Measurements from ENCODE around the gene CIRBP. TPM values are rescaled to one million over a fixed set of nuclear protein-coding genes. Genes with fewer than 3 reads are reported as not detected.

The CIRBP gene
- polyA plus RNA-seq, 1 of the 3 experiments (the other 2 are of a cell fraction), result 762 TPM

DNA sequence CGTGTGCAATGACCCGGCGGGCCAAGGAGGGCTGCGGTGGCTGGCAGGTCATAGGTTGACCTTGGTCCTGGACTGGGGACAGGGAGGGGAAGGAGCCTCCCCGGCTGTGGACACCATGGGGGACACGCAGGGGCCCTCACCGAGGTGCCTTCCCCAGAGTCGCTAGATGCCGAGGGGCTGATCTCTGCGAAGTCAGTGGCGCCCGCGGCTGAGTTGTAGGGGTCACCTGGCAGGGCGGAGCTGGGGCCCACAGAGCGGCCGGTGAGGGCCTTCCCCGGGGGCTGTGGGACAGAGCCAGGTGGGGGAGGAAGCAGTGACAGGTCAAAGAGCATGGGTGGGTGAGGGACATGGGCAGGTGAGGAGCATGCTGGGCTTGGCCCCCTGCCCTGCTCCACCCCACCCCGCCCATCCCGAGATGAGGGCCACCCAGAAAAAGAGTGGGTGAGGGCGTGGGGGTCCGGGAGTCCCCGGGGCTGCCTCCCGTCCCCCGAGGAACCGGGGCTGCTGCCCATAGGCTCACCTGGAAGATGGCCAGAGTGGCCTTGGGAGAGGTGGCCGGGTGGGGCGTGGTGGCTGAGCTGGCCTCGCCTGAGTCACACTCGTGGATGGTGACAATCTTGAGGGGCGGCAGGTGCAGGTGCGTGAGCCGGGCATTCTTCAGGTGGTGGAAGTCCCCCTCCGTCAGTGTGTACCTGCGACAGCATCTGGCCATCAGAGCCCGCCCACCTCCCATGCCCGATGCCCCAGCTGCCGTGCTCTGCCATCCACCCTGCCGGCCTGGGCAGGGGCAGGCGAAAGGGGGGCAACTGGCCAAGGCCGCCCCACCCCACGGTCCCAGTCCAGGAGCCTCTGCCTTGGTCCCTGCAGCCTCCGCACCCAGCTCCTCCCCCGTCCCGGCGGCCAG, 34.8 kb upstream of the CIRBP start:
- Histone ChIP-seq H3K27me3 (ENCODE audit: insufficient read depth) (no peaks in the 10 kb centered on the region), H3K4me1 (ENCODE audit: control insufficient read depth in 1 of 2, insufficient read depth in 2 of 2, low read depth in 1 of 2, low read length in 1 of 2) (peaks cover 0 to 17% of the 10 kb centered on the region in 2 experiments; a peak in 1 of 4 replicates), H3F3A (replicated peaks; ENCODE audit: insufficient read depth) (peaks cover 26% of the 10 kb centered on the region), H3K79me2 (ENCODE audit: insufficient read depth) (peaks cover 11% of the 10 kb centered on the region; the same call in 1 of the 2 replicates), H3K9ac (no peak overlapping the region), H4K20me1 (ENCODE audit: insufficient read depth) (peaks cover 24% of the 10 kb centered on the region), H3K4me2 (no peak overlapping the region), H3K36me3 (replicated peaks in 1 of 2; ENCODE audit: control insufficient read depth in 1 of 2, insufficient read depth in 2 of 2, low read length in 1 of 2) (peaks cover 0 to 41% of the 10 kb centered on the region in 2 experiments), H3K27ac (ENCODE audit: low read depth in 2 of 2, low read length in 1 of 2) (no peak overlapping the region), H2AFZ (ENCODE audit: low read depth) (no peak overlapping the region), H3K9me2 (no peaks in the 10 kb centered on the region), H3K4me3 (ENCODE audit: low read depth in 2 of 2, low read length in 1 of 2) (no peak overlapping the region), H3K9me3 (no peaks in the 10 kb centered on the region)
- TF ChIP-seq SIN3A (IDR thresholded peaks at IDR 0.05; ENCODE audit: borderline replicate concordance, low read depth, low read length), result no peak
- no peak for TF ChIP-seq GATA2 (CRISPR knock-in tag; IDR thresholded peaks at IDR 0.05)
- TF ChIP-seq, protein P1, sequence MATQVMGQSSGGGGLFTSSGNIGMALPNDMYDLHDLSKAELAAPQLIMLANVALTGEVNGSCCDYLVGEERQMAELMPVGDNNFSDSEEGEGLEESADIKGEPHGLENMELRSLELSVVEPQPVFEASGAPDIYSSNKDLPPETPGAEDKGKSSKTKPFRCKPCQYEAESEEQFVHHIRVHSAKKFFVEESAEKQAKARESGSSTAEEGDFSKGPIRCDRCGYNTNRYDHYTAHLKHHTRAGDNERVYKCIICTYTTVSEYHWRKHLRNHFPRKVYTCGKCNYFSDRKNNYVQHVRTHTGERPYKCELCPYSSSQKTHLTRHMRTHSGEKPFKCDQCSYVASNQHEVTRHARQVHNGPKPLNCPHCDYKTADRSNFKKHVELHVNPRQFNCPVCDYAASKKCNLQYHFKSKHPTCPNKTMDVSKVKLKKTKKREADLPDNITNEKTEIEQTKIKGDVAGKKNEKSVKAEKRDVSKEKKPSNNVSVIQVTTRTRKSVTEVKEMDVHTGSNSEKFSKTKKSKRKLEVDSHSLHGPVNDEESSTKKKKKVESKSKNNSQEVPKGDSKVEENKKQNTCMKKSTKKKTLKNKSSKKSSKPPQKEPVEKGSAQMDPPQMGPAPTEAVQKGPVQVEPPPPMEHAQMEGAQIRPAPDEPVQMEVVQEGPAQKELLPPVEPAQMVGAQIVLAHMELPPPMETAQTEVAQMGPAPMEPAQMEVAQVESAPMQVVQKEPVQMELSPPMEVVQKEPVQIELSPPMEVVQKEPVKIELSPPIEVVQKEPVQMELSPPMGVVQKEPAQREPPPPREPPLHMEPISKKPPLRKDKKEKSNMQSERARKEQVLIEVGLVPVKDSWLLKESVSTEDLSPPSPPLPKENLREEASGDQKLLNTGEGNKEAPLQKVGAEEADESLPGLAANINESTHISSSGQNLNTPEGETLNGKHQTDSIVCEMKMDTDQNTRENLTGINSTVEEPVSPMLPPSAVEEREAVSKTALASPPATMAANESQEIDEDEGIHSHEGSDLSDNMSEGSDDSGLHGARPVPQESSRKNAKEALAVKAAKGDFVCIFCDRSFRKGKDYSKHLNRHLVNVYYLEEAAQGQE (IDR thresholded peaks at IDR 0.05; ENCODE audit: low read depth, low read length), result no peak
- TF ChIP-seq ZBTB33 (IDR thresholded peaks at IDR 0.05; ENCODE audit: borderline replicate concordance, low read depth), result no peak
- TF ChIP-seq RCOR1 (IDR thresholded peaks at IDR 0.05; ENCODE audit: low read length), result no peak
- no peak for TF ChIP-seq RAD21 (IDR thresholded peaks at IDR 0.05; ENCODE audit: low read length)
- DNase-seq, result no peak
- ChIA-PET CTCF (interaction anchor here (1.0 to 5.7 kb wide), 2 partner anchors 10 to 12 kb away, joined by 5 to 82 read pairs; no protein-coding TSS in a partner anchor), POLR2A (no interaction called here)
- WGBS (ENCODE audit: low lambda C conversion rate), result 93% methylated on average over 10 of the region's 45 CpGs

DNA sequence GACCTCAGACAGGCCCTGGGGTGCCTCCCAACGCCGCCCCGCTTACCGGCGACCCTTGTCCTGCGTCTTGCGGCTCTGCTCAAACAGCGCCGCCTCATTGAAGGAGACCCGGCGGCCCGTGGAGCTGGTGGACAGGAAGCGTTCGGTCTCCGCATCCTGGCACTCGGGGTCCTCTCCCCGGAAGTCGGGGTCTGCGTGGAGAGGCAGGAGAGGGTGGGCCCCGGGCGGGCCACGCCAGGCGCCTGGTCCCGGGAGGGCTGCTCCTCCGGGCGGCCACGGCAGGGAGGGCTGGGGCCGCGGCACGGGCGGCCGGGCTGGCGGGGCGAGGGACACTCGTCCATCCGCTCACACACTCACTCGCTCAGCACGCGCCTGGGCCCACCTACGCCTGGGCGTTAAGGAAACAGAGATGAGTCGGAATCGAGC, 34.2 kb upstream of the CIRBP start:
- H4K20me1 ChIP-seq (ENCODE audit: insufficient read depth), result peaks cover 24% of the 10 kb centered on the region
- peaks cover 33% of the 10 kb centered on the region for H3F3A ChIP-seq (replicated peaks; ENCODE audit: insufficient read depth)
- H3K4me1 ChIP-seq (ENCODE audit: control insufficient read depth in 1 of 2, insufficient read depth in 2 of 2, low read depth in 1 of 2, low read length in 1 of 2), result peaks cover 5 to 24% of the 10 kb centered on the region in 2 experiments; a peak in 2 of 4 replicates
- no peak overlapping the region for H3K9ac ChIP-seq
- H2AFZ ChIP-seq (ENCODE audit: low read depth), result no peak overlapping the region
- POLR2A ChIA-PET, result no interaction called here
- H3K79me2 ChIP-seq (ENCODE audit: insufficient read depth), result peaks cover 11% of the 10 kb centered on the region; the same call in 1 of the 2 replicates
- CTCF ChIA-PET, result interaction anchor here (1.0 to 5.7 kb wide), 2 partner anchors 9 to 13 kb away, joined by 5 to 82 read pairs; no protein-coding TSS in a partner anchor
- peaks cover 0 to 41% of the 10 kb centered on the region in 2 experiments for H3K36me3 ChIP-seq (replicated peaks in 1 of 2; ENCODE audit: control insufficient read depth in 1 of 2, insufficient read depth in 2 of 2, low read length in 1 of 2)
- H3K27ac ChIP-seq (ENCODE audit: low read depth in 2 of 2, low read length in 1 of 2), result no peak overlapping the region
- H3K27me3 ChIP-seq (ENCODE audit: insufficient read depth), result no peaks in the 10 kb centered on the region
- 98% methylated on average over 25 of the region's 43 CpGs for WGBS (ENCODE audit: low lambda C conversion rate)
- no peaks in the 10 kb centered on the region for H3K9me2 ChIP-seq
- H3K4me3 ChIP-seq (ENCODE audit: low read depth in 2 of 2, low read length in 1 of 2), result no peak overlapping the region
- DNase-seq, result no peak
- H3K4me2 ChIP-seq, result no peak overlapping the region
- H3K9me3 ChIP-seq, result no peaks in the 10 kb centered on the region
- TF ChIP-seq NRF1 (IDR thresholded peaks at IDR 0.05; ENCODE audit: low read depth, low read length) (no peak), POLR2AphosphoS5 (IDR thresholded peaks at IDR 0.05; ENCODE audit: low read depth, low read length) (no peak), YY1 (IDR thresholded peaks at IDR 0.05; ENCODE audit: low read depth) (no peak), NFIC (IDR thresholded peaks at IDR 0.05; ENCODE audit: borderline replicate concordance) (no peak), MXI1 (IDR thresholded peaks at IDR 0.05; ENCODE audit: low read depth, low read length) (no peak), TEAD4 (IDR thresholded peaks at IDR 0.05; ENCODE audit: borderline replicate concordance, insufficient read depth) (no peak), GATA2 (CRISPR knock-in tag; IDR thresholded peaks at IDR 0.05) (no peak), IRF3 (IDR thresholded peaks at IDR 0.05; ENCODE audit: low read depth, low read length) (no peak), TAF1 (IDR thresholded peaks at IDR 0.05; ENCODE audit: borderline replicate concordance, low read depth, low read length) (no peak), GABPA (IDR thresholded peaks at IDR 0.05; ENCODE audit: low read depth) (no peak), SMC3 (IDR thresholded peaks at IDR 0.05; ENCODE audit: low read depth, low read length) (no peak), ZBTB33 (IDR thresholded peaks at IDR 0.05; ENCODE audit: borderline replicate concordance, low read depth) (no peak)
